Fibroblast of lung (primary cell): ENCODE measurements around the gene KATNAL1. TPM values are rescaled to one million over a fixed set of nuclear protein-coding genes. Genes with fewer than 3 reads are reported as not detected.

Experiments
- DNase-seq, 2 donors: peaks; one replicate each; pipeline versions ENCODE4 v3.0.0 to v3.0.0-alpha.2; 2010; ENCODE audit warnings: low read depth in 2 of 2
- H2AFZ ChIP-seq: 2 replicates; pipeline ENCODE4 v1.5.1; 2012; ENCODE audit warnings: low read length, control low read depth, inconsistent platforms
- H3K27ac ChIP-seq: 2 replicates; pipeline ENCODE4 v1.5.1; 2011; ENCODE audit warnings: low read length, control low read depth; ENCODE audit not compliant: insufficient read depth
- H3K27me3 ChIP-seq: 2 replicates; pipeline ENCODE4 v1.5.1; 2011; ENCODE audit warnings: mild to moderate bottlenecking, low read length; ENCODE audit not compliant: control insufficient read depth, insufficient read depth
- H3K36me3 ChIP-seq: 2 replicates; pipeline ENCODE4 v1.5.1; 2011; ENCODE audit warnings: low read length; ENCODE audit not compliant: control insufficient read depth, insufficient read depth
- H3K4me1 ChIP-seq: 2 replicates; pipeline ENCODE4 v1.5.1; 2011; ENCODE audit warnings: low read length; ENCODE audit not compliant: control insufficient read depth, insufficient read depth; ENCODE audit errors: extremely low read depth
- H3K4me2 ChIP-seq: 2 replicates; pipeline ENCODE4 v1.5.1; 2011; ENCODE audit warnings: low read length, control low read depth; ENCODE audit not compliant: insufficient read depth; ENCODE audit errors: extremely low read depth
- H3K4me3 ChIP-seq, 4 experiments: fragments of 200-600 bp in 1 of 4; sonication (generic) in 1 of 4; replicated peaks in 1 of 4; 2 replicates each; pipeline ENCODE4 v1.5.1; 2011 to 2016; ENCODE audit warnings: low read length in 4 of 4, low read depth in 3 of 4, mild to moderate bottlenecking in 3 of 4, control low read depth in 2 of 4, inconsistent platforms in 1 of 4, mixed read lengths in 1 of 4; ENCODE audit not compliant: insufficient read depth in 1 of 4; ENCODE audit errors: control extremely low read depth in 1 of 4
- H3K79me2 ChIP-seq: 2 replicates; pipeline ENCODE4 v1.5.1; 2012; ENCODE audit warnings: mild to moderate bottlenecking, low read length, inconsistent platforms; ENCODE audit not compliant: control insufficient read depth, insufficient read depth
- H3K9ac ChIP-seq: 2 replicates; pipeline ENCODE4 v1.5.1; 2011; ENCODE audit warnings: mild to moderate bottlenecking, low read length, control low read depth; ENCODE audit not compliant: insufficient read depth
- H3K9me3 ChIP-seq: 2 replicates; pipeline ENCODE4 v1.5.1; 2012; ENCODE audit warnings: low read depth, low read length; ENCODE audit not compliant: control insufficient read depth, insufficient read depth
- H4K20me1 ChIP-seq: 2 replicates; pipeline ENCODE4 v1.5.1; 2011; ENCODE audit warnings: low read length; ENCODE audit not compliant: control insufficient read depth, insufficient read depth; ENCODE audit errors: extremely low read depth
- CTCF ChIP-seq, 2 donors: IDR thresholded peaks in 1 of 2; conservative IDR thresholded peaks in 1 of 2; 1 replicate in 1 of 2; 2 replicates in 1 of 2; pipeline ENCODE4 v1.5.1; 2011 to 2012; ENCODE audit warnings: low read length in 2 of 2, control low read depth in 1 of 2, inconsistent platforms in 1 of 2, low read depth in 1 of 2, mild to moderate bottlenecking in 1 of 2
- EZH2 ChIP-seq: IDR thresholded peaks from 2 replicates; pipeline ENCODE4 v1.5.1; 2012; ENCODE audit warnings: low read length, control low read depth, mild to moderate bottlenecking; ENCODE audit errors: missing control alignments
- polyA minus RNA-seq: library from RNA; depleted of rRNA, polyadenylated mRNA; stranded (reverse); fragments of >200 nt; gene quantifications from 2 replicates; pipeline ENCODE4 v1.2.3, GENCODE V29; 2011; ENCODE audit warnings: low replicate concordance
- polyA plus RNA-seq, 2 donors: library from polyadenylated mRNA; depleted of rRNA in 1 of 2; stranded (reverse) in 1 of 2; unstranded in 1 of 2; fragments of >200 nt; gene quantifications; 2 replicates each; pipeline ENCODE4 v1.2.1, GENCODE V29; 2011 to 2012; ENCODE audit warnings: missing spikeins in 1 of 2
- total RNA-seq: library from RNA; depleted of rRNA; stranded (reverse); fragments of >200 nt; gene quantifications from 2 replicates; pipeline ENCODE4 v1.2.1, GENCODE V29; 2014

Gene KATNAL1
- total RNA-seq (19.3 and 32.7 TPM in 2 replicates), polyA plus RNA-seq (24.0 and 24.8 TPM in 2 replicates), polyA minus RNA-seq (6.0 and 6.7 TPM in 2 replicates)
- polyA plus RNA-seq (2012): 14.0 and 15.7 TPM in 2 replicates

DNA sequence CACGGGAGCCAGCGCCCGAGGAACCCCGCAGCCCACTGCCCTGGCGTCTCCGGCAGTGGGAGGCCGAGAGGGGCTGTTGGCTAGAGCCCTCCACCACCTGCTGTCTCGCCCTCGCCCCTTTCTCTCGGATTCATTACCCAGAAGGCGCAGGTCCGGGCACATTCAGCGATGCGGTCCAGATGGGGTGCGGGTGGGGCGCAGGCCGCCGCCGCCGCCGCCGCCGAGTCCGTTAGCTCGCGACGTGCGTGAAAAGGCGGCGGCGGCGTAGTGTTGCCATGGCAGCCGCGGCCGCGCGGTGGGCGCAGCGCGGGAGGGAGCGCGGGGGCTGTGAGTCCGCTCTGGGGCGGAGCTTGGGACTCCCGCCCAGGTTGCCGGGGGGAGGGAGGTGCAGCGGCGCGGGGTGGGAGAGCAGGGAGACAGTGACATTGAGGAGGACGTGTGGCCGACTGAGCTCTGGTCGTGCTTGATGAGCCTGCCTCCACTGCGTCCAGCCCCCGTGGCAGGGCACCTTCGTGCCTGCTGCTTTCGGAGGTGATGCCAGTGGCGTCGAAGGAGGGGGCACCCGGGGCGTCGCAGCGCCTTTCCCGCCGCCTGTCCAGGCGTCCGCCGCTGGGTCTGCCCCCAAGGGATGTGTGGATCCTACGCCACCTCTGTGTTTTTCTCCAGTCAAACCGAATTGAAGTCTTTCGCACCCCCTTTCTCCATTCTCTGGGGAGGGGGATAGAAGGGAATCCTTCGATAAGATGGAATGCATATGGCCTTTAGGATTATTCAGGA is at the start of gene KATNAL1:
Gene KATNAL1, minus strand, starts transcription at position 358 of the 777 bp plus-strand sequence. CDS start 23,774 bp downstream, outside the sequence.
- Histone ChIP-seq H3K79me2 (peaks cover 45% of the 10 kb centered on the region), H3K36me3 (no peaks in the 10 kb centered on the region), H3K4me2 (peak within 1 kb of the TSS; percentile 99), H4K20me1 (no peaks in the 10 kb centered on the region), H2AFZ (peak within 1 kb of the TSS; percentile 99), H3K4me3 (peak within 1 kb of the TSS; percentile 84 to 99 (median 94)), H3K9ac (peak within 1 kb of the TSS; percentile 95), H3K4me1 (peaks cover 16% of the 10 kb centered on the region), H3K27ac (peak within 1 kb of the TSS; percentile 88), H3K9me3 (no peaks in the 10 kb centered on the region), H3K27me3 (no peaks in the 10 kb centered on the region)
- peak; percentile 61 to 66 for DNase-seq
- no peak for TF ChIP-seq CTCF (conservative IDR thresholded peaks at IDR 0.05 in 1 of 2, IDR thresholded peaks at IDR 0.05 in 1 of 2; ENCODE audit: low read depth in 1 of 2, low read length in 2 of 2)
- TF ChIP-seq EZH2: no peak

DNA sequence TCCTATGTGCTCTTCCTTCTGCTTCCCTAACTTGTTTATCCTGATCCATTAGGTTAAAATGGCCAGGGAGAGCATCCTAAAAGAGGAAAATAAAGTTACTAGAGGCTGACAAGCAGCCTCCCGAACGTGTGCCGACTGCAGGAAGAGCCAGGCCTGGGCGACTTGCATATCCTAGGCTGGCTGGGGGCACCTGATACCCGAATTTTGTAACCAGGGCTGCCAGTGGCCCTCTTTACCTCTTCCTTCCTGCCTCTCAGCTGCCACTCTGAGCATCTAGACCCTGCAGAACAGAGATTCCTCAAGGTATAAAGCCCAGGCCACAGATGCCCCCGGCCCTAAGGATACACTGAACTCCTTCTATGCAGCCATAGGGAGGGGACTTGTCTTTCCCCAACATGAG is 48.5 kb upstream of the KATNAL1 start:
- no peaks in the 10 kb centered on the region for H3K27me3 ChIP-seq
- no peak for DNase-seq
- no peaks in the 10 kb centered on the region for H3K36me3 ChIP-seq
- no peaks in the 10 kb centered on the region for H3K79me2 ChIP-seq
- no peak overlapping the region for H3K4me3 ChIP-seq
- H3K9me3 ChIP-seq: no peaks in the 10 kb centered on the region
- H3K9ac ChIP-seq: no peak overlapping the region
- TF ChIP-seq EZH2 (no peak), CTCF (conservative IDR thresholded peaks at IDR 0.05 in 1 of 2, IDR thresholded peaks at IDR 0.05 in 1 of 2; ENCODE audit: low read depth in 1 of 2, low read length in 2 of 2) (no peak)
- no peaks in the 10 kb centered on the region for H4K20me1 ChIP-seq
- no peak overlapping the region for H2AFZ ChIP-seq
- H3K27ac ChIP-seq: no peak overlapping the region
- H3K4me2 ChIP-seq: no peak overlapping the region
- H3K4me1 ChIP-seq: no peaks in the 10 kb centered on the region

- no peak overlapping the region for H3K9ac ChIP-seq
- H4K20me1 ChIP-seq: no peaks in the 10 kb centered on the region
- no peak overlapping the region for H2AFZ ChIP-seq
- no peaks in the 10 kb centered on the region for H3K27me3 ChIP-seq
- H3K79me2 ChIP-seq: no peaks in the 10 kb centered on the region
- no peaks in the 10 kb centered on the region for H3K36me3 ChIP-seq
- no peaks in the 10 kb centered on the region for H3K9me3 ChIP-seq
- H3K4me1 ChIP-seq: no peaks in the 10 kb centered on the region
- no peak for DNase-seq
- H3K4me3 ChIP-seq: no peak overlapping the region
- H3K4me2 ChIP-seq: no peak overlapping the region
- H3K27ac ChIP-seq: no peak overlapping the region
- TF ChIP-seq CTCF (conservative IDR thresholded peaks at IDR 0.05 in 1 of 2, IDR thresholded peaks at IDR 0.05 in 1 of 2; ENCODE audit: low read depth in 1 of 2, low read length in 2 of 2) (peak in 1 of 2 donors; percentile 27), EZH2 (no peak)
Observed at GRCh38 chr13:30355384-30355699, 48.0 kb upstream of the KATNAL1 start.
